Prostate gland (tissue), 2 donors: ENCODE results near the gene PLCB1.

Experiments used
- POLR2A ChIP-seq: fragments of 450-650 bp; IDR thresholded peaks from one replicate; pipeline ENCODE4 v1.6.1; 2016; ENCODE audit warnings: antibody characterized with exemption, mild to moderate bottlenecking
- POLR2AphosphoS5 ChIP-seq: sonication (generic); formaldehyde crosslinking; IDR thresholded peaks from one replicate; pipeline ENCODE4 v1.6.1; 2017; ENCODE audit warnings: antibody characterized with exemption
- TF ChIP-seq, protein P1 (sequence below), 4 experiments: fragments of 200-600 bp in 2 of 4; fragments of 450-650 bp in 2 of 4; sonication (generic) in 2 of 4; IDR thresholded peaks; 1 replicate in 3 of 4; 2 replicates in 1 of 4; pipeline ENCODE4 v1.5.1; 2016 to 2019; ENCODE audit warnings: antibody characterized with exemption in 4 of 4, mild to moderate bottlenecking in 2 of 4, moderate library complexity in 2 of 4

DNA sequence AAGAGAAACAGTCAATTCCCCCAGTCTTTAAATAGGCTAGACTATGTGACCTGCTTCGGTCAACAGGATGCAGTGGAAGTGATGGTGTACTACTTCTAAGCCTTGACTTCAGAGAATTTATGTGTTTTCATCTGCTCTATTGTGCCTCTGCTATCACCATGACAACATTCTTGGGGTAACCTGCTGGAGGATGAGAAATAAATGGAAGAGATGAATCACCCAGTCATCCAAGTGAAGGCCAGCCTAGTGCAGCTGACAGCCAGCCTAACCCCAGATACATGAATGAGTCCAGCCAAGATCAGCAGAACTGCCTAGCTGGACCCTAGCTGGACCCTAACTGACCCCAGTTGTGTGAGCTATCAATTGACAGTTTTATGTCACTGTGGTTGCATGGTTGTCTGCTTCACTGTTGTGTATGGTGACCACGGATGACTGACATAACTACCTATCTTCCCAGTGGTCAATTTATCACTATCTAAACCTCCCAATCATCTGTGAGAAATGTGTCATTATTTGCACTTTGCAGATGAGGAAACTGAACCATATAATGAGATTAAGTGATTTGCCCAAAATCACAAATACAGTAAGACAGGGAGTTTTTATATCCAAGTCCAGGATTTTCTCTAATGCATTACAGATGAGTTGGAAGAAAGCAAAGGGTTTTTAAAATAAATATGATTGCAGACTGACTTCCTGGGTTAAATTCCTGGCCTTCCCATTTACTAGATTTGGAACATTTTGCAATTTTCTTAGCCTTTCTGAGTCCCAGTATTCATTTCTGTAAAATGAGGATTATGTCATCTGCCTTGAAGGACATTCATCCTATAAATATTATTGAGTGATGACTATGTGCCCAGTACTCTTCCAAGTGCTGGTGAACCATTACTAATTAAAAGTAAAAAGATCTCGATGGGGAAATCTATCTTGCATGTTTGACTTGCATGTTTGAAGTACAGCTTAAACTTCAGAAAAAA is 800.4 kb downstream of the PLCB1 start:
- TF ChIP-seq POLR2A (no peak), POLR2AphosphoS5 (no peak)
- TF ChIP-seq, protein P1, sequence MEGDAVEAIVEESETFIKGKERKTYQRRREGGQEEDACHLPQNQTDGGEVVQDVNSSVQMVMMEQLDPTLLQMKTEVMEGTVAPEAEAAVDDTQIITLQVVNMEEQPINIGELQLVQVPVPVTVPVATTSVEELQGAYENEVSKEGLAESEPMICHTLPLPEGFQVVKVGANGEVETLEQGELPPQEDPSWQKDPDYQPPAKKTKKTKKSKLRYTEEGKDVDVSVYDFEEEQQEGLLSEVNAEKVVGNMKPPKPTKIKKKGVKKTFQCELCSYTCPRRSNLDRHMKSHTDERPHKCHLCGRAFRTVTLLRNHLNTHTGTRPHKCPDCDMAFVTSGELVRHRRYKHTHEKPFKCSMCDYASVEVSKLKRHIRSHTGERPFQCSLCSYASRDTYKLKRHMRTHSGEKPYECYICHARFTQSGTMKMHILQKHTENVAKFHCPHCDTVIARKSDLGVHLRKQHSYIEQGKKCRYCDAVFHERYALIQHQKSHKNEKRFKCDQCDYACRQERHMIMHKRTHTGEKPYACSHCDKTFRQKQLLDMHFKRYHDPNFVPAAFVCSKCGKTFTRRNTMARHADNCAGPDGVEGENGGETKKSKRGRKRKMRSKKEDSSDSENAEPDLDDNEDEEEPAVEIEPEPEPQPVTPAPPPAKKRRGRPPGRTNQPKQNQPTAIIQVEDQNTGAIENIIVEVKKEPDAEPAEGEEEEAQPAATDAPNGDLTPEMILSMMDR (IDR thresholded peaks at IDR 0.05) = no peak
